NCI-H187 treated with DMSO at 0.1 percent for 48 hours (cell line): Measurements from ENCODE around the gene CD3E.
"Not testable (repeated sequence)": the region's sequence is repeated elsewhere in the genome, so short reads cannot be mapped to it uniquely, and the experiment has no call there.

Experiments used
- DNase-seq: peaks from one replicate; lab custom pipeline; 2025; lab: John Stamatoyannopoulos, UW

CD3E gene

DNA sequence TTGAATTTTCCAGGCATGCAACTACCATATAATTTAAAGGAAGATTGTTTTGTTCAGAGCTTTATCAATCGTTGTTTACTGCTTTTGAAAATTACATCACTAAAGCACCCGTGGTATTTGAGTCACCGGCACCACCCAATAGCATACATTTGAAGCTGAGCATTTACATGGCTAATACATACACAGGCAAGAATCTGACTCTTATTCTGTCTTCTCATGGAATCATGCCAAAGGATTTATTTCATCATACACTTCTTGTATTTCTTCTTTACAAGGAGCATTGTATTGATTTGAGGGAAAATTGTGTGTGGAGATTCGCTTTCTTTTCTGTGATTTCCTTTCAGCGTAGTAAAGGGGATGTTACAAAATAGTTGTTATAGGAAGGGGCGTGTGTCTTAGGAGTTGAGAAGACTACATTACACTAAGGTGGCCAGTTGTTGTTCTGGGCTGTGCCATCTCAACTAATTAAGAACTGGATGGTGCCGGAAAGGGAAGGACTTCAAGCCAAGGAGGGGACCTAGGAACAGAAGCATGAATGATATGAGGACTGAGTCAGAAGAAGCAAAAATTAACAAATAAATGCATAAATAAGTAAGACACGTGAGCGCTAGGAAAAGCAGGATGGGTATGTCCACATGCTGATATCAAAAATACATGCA, 12.9 kb upstream of the CD3E start:
- DNase-seq = no peak

DNA sequence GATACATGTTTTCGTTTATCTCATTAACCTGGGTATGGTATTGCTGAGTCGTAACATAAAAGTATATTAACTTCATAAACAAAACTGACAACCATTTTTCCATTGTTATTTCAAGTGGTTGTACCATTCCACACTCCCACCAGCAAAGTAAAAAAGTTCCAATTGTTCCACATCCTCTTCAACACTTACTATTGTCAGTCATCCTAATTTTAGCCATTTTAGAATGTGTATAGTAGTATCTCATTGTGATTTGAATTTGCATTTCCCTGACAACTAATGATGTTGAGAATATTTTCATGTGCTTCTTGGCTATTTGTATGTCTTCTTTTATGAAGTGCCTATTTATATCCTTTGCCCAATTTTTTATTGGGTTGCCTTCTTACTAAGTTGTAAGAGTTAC, 10.5 kb upstream of the CD3E start:
- DNase-seq = no peak

DNA sequence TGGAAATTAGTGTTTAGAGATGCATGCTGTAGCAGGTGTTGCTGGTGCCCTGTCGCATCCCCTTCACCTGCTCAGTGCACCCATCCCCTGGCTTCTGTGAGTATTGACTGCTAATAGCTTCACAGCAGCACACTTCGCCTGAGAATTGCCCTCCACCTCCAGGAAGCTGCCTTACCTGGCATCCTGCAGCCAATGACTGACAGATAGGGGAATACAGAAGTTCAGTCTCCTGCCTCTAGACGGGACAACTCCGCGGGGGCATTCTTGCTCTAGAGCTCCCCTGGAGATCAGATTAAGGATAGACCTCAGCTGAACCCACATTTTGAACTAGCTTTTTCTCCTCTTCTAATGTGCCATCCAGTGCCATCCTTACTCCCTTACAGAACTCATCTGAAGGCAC, 9.3 kb upstream of the CD3E start:
- DNase-seq = no peak

DNA sequence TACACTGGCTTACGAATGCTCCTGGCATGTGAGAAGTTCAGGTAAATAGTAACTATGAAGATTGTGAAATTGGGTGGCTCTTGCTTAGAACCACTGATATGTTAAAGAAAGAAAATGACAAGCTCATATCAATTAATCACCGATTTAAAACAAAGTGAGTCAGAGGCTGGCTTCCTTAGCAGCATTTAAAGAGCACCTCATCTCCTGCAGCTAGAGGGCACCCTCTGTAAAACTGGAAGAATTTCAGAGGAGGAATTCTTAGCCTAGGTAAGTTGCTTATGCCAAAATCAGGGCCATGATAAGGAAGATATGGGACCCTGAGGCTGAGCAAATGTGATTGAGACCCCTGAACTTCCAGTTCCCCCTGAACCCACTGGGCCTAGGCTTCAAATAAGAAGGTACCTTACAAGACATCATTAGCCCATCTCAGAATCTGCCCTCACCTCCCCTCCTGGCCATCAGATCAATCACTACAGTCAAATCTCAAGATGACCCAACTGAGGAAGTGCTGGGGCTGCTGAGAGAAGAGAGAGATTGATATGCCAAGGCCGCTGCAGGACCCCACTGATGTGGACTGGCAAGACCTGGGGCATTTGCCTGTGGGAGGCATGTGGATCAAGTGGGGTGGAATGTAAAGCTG, 8.6 kb upstream of the CD3E start:
- no peak for DNase-seq

DNA sequence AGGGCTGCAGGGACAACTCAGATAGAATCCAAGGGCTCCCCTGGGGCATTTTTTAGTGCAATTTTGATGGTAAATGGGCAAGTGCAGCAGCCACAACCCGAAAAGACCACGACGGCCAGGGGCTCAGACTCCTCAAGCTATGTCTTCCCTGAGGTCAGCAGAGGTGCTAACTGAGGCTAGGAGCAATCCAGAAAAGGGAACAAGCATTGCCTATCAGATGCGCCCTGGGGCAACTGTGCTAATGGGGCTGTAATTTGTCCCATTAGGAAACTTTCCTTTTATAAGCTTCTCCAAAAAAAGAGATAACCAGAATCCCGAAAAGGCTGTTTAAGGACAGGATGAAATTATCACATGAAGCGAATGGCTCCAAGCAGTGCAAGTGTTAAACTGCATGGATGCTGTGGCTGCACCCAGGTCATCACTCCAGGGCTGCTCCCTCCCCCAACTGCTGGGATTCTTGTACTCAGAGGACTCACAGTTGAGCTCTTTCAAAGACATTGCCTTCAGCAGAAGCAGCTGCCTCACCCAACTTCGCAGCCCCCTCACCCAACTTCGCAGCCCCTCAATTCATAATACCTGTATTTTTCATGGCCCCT, 2.8 kb upstream of the CD3E start:
- DNase-seq = no peak

DNA sequence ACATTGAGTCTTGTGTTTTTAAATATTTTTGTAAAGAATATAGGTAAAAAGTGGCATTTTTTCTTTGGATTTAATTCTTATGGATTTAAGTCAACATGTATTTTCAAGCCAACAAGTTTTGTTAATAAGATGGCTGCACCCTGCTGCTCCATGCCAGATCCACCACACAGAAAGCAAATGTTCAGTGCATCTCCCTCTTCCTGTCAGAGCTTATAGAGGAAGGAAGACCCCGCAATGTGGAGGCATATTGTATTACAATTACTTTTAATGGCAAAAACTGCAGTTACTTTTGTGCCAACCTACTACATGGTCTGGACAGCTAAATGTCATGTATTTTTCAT, 333 bp upstream of the CD3E start:
- no peak for DNase-seq

DNA sequence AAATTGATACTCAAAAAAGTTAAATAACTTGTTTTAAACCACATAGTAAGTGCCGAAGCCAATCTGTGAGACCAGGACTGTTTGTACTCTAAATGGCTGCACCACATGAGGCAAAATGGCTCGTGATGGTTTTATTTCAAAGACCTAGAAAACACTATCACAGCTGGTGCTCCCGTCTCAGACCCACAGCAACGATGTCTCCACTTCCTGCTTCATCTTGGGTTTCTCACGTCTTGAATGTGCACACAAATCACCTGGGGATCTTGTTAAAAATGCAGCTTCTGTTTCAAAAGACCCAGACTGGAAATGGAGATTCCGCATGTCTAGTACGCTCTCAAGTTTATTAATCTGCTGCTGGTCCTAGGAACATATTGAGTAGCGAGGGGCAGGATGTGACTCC, 1.2 kb downstream of the CD3E start:
- no peak for DNase-seq

DNA sequence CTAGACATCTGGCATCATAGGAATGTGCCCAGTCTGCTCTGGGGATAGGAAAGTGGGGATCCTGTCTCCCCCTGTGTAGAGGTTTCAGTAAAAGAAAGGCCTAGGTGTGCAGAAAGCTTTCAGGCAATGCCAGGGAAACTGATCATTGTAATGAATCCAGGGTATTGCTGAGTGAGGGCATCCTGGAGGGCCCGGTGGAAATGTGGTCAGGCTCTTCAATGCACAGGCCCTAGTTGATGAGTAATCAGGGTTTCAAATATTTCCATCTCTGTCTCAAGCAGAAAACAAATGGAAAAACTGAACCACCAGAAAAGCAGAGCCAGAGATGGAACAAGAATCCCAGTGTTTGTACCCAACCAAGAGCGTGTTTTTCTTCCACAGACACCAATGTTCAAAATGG, 2.0 kb downstream of the CD3E start:
- DNase-seq = no peak

DNA sequence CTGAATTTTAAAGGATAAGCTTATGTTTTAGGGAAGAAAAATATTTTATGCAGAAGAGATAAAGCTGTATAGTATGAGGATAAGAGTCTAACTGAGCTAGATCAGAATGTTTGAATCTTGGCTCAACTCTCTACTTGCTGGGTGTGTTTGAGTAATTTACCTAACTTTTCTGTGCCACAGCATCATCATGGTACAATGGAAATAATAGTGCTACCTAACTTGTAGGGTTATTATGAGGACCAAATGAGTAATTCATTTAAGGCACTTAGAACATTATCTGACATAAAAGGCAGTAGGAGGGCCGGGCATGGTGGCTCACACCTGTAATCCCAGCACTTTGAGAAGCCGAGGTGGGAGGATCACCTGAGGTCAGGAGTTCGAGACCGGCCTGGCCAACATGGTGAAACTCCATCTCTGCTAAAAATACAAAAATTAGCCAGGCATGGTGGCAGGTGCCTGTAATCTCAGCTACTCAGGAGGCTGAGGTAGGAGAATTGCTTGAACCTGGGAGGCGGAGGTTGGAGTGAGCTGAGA, 4.5 kb downstream of the CD3E start:
- DNase-seq = not testable (repeated sequence)

DNA sequence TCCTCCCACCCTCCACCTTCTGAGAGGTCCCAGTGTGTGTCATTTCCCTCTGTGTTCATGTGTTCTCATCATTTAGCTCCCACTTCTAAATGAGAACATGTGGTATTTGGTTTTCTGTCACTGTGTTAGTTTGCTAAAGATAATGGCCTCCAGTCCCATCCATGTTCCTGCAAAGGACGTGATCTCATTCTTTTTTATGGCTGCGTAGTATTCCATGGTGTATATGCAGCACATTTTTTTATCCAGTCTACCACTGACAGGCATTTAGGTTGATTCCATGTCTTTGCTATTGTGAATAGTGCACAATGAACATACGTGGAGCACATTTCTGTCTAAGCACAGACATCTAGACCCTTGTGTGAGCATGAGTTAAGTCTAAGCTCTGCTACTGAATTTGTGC, 5.7 kb downstream of the CD3E start:
- DNase-seq = no peak

DNA sequence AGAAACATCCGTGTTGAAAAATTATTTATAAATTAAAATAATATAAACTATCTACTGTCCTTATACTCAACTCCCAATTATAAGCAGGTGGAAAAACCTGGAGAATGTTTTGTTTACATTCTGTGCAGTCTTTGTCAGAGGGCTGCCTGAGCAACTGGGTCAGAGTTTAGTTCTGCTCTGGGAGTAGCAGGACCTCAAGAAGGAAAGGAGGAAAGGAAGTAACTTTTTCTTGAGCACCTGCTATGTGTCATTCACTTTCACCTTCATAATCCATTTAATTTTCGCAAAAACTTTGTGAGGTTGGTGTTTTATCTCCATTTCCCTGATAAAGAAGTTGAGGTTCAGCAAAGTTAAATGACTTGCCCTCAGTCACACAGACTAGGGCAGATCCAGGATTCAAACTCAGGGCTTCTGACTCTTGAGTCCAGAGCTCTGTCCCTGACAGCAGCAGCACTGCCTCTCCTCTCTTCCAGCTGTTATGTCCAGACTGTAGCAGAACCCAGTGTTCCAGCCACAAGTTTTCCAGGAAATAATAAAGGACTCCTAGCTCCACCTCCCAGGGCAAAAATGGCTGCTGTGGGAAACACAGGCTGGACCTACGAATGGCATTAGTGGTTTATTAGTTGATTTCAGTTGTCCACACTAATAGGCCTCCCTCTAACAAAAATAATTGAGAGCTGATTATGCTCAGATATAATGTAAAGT, 6.4 kb downstream of the CD3E start:
- no peak for DNase-seq

DNA sequence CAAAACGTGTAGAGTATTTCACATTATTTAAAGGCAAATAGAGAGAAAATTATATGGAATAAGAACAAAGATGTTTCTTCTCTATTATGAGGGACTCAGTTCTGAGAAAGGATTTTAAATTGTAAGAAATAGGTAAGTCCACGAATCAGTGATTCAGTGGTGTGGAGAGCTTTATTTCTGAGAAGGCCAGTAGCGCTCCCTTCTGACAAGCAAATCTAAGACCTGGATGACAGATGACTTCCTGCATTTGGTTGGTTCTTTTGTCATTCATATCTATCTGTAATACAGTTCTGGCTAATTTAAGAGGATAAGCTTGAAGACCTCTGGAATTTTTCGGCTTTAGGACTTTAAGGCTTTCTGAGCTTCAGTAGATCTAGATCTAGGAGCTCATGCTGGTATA, 7.0 kb downstream of the CD3E start:
- DNase-seq = no peak

DNA sequence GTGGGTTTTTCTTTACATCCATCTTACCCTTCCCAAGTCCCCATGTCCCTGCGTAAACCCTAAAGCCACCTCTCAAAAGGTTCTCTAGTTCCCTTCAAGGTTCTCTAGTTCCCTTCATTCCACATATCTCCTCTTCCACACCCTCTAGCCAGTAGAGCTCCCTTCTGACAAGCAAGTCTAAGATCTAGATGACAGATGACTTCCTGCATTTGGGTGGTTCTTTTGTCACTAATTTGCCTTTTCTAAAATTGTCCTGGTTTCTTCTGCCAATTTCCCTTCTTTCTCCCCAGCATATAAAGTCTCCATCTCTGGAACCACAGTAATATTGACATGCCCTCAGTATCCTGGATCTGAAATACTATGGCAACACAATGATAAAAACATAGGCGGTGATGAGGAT, 7.8 kb downstream of the CD3E start:
- no peak for DNase-seq

DNA sequence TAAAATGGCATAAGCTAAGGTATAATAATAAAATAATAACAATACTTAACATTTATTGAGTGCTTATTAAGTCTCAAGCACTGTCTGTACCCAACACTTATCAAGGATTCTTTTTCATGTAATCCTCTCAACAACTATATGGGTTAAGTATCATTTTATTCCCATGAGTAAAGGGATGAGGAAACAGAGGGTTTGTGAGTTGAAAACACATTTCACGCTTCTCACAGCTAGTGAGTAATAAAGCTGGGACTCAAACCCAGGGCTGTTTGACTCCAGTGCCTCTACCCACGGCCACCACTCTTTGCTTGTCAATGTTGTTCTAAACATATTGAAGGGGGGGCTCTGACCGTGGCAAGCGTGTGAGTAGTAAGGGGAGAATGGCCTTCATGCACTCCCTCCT, 8.7 kb downstream of the CD3E start:
- DNase-seq = no peak

DNA sequence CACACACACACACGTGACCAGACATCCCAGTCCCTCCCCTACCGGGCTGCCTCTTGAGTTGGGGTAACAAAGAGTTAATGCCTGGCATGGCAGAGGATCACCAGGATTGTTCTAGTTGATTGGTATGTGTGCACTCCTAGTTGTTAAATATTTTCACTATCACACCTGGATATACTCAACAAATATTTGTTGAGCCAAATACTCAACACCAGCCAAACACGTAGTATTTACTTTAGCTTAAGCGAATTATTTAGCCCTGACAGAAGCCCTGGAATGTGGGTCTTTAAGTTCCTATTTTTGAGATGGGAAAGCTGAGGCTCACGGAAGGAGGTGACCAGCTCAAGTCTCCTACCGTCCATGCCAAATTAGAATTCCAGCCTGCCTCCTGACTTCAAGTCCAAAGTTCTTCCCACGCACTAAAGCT, 10.5 kb downstream of the CD3E start:
- no peak for DNase-seq

DNA sequence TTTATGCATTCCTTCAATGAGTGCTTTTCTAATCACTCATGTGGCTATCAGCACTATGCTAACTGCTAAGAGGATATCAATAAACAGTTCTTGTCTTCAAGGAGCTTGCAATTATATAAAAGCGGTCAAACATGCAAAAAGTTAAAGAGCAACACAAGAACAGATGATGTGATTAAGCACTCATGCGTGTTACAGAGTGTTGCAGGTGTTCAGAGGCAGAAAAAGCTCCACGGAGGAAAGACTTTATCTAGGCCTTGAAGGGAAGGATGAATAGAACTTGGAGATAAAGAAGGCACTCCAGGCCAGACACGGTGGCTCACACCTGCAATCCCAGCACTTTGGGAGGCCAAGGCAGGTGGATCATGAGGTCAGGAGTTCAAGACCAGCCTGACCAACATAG, 13.6 kb downstream of the CD3E start:
- DNase-seq = no peak

DNA sequence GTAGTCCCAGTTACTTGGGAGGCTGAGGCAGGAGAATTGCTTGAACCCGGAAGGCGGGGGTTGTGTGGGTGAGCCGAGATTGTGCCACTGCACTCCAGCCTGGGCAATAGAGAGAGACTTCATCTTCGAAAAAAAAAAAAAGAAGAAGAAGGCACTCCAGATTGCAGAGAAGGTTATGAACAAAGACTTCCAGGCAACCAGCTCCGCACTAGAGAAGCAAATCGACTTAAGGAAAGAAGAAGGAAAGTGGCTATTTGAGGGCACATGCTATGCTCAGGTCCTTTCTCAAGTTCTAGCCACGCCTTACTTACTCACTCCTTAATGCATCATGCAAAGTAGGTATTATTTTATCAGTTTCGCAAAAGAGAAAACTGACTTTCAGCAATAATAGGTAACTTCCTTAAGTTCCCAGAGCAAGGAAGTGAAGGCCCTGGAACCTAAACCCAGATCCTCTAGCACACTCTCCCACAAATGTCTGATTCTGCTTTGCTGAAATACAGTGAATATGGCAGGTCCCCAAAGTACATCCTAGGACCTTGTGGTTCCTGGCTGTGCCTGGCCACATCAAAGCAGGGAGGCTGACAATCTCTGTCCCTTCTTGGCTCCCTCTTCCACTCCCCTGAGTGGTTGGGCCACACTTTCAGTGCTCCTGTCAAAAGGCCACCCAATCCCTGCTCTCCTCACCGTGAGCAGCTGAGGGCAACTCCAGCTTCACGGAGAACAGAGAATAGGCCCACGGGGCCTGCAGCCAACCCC, 14.2 kb downstream of the CD3E start:
- no peak for DNase-seq

DNA sequence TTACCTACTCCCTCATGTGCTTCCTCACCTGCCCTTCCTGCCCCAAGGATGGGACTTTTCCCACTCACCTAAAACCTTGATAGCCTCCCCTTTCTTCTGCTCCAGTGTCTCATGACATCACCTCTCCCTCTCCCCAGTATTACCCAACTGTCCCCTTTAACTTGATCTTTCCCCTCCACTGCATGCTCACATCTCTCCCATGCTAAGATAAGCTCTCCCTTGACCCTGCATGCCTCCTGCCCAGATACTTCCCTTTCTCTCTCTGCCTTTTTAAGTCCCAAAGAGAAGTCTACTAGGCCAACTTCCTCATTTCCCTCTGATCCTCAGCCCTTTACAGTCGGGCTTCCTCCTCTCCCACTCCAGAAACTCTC, 14.8 kb downstream of the CD3E start:
- no peak for DNase-seq

DNA sequence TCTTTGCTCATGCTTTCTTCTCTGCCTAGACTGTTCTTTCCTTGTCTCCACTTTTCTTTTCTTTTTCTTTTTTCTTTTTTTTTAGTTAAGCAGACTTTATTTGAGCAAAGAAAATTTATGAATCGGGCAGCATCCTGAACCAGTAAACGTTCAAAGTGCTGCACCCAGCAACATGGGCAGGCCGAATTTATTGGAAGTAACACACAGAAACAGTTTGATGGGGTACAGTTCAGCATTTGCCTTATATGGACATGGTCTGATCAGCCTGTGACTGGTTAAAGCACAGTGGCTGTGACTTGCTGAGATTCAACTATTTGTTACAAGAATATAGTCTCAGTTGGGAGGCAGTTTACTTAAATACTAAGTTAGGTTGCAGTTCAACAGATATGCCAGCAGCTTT, 16.0 kb downstream of the CD3E start:
- DNase-seq = no peak

DNA sequence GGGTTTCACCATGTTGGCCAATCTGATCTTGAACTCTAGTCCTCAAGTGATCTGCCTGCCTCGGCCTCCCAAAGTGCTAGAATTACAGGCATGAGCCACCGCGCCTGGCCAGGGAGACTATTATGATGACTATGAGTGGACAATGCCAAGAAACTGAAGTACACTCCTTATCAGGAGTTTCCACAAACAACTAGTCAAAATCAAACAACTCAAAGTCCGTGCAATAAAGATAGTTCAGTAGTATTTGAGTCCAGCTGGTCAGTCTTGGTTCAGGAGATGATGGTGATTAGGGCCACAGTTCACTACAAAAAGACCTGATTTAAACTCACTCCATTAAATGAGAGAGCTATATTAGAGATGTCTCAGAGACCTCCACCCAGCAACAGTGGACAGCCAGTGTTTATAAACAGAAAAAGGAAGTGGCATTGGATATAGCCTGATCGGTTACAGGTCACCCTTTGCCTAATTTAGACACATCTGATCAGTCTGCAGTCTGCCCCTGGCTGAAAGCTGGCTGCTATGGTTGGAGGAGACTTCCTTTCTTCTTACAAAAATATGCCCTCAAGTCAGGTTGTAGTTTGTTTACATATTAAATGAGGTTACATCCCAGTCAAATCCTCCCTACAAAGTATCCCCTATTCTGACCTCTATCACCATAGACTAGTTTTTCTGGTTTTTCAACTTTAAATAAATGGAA, 17.0 kb downstream of the CD3E start:
- DNase-seq = no peak

DNA sequence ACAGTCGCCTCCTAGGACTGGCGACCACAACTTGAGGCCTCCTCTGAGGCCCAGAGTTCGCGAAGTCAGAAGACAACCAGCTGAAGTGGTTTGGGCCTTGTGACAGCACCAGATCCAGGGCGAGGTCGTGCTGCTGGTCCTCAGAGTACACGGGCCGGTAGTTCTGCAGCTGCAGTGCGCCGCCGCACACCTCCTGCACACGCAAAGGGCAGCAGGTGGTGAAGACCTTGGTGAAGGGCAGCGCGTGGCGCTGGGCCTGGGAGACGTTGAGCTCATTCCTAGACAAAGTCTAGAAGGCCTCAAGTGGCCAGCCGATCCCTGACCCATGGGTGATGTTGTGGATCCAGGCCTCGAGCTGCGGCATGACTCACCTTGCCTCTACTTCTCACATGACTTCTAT, 18.2 kb downstream of the CD3E start:
- DNase-seq = no peak

DNA sequence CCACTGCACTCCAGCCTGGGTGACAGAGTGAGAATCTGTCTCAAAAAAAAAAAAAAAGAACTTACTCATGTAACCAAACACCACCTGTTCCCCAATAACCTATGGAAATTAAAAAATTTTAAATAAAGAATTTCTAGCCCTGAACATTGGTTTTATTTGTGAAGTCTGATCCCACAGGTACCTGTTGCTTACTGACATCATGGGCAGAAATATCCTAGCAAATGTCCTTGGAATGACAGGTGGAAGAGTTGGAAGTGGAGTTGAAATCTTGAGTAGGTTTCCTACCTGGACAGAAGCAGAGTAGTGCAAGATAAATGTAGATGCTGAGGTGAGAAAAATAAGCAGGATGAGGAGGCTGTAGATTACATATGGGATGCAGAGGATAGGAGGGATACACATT, 20.8 kb downstream of the CD3E start:
- no peak for DNase-seq
